Measurements from ENCODE around the gene SORCS3.

The SORCS3 gene

DNA sequence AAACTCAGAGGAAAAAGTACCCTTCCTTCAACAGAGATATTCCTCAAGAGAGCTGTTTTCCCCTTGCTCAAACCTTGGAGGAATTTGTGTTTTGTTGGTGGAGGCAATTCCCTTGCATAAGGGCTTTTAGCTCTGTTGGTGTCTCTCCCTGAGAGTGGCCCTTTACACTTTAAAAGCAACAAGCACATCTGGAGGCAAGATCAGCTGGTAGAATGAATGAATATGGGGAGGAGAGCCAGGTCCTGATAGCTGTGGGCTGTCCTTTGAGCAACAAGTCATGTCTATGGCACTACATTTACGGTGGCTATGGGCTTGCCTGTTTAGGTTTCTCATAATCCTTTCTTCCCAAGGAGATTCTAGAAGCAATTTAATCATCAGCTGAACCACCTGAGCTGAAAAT lies 384.0 kb downstream of the SORCS3 start:
- TF ChIP-seq, protein P1, sequence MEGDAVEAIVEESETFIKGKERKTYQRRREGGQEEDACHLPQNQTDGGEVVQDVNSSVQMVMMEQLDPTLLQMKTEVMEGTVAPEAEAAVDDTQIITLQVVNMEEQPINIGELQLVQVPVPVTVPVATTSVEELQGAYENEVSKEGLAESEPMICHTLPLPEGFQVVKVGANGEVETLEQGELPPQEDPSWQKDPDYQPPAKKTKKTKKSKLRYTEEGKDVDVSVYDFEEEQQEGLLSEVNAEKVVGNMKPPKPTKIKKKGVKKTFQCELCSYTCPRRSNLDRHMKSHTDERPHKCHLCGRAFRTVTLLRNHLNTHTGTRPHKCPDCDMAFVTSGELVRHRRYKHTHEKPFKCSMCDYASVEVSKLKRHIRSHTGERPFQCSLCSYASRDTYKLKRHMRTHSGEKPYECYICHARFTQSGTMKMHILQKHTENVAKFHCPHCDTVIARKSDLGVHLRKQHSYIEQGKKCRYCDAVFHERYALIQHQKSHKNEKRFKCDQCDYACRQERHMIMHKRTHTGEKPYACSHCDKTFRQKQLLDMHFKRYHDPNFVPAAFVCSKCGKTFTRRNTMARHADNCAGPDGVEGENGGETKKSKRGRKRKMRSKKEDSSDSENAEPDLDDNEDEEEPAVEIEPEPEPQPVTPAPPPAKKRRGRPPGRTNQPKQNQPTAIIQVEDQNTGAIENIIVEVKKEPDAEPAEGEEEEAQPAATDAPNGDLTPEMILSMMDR (IDR thresholded peaks at IDR 0.05; ENCODE audit: low read depth, low read length, poor library complexity, severe bottlenecking): no peak
- no peak for TF ChIP-seq EZH2phosphoT487 (IDR thresholded peaks at IDR 0.05; ENCODE audit: borderline replicate concordance, low read length)
- H3K4me3 ChIP-seq (ENCODE audit: low read length): no peak overlapping the region
- no peaks in the 10 kb centered on the region for H3K4me1 ChIP-seq (ENCODE audit: control insufficient read depth, low read length)
- no peak overlapping the region for H3K4me2 ChIP-seq (ENCODE audit: low read length)
- no peaks in the 10 kb centered on the region for H3K79me2 ChIP-seq (ENCODE audit: control insufficient read depth, low read length)
- H3K27me3 ChIP-seq (ENCODE audit: control insufficient read depth, low read length): no peaks in the 10 kb centered on the region
- H3K36me3 ChIP-seq (ENCODE audit: control insufficient read depth, low read length): no peaks in the 10 kb centered on the region
- H3K27ac ChIP-seq (ENCODE audit: low read depth, low read length): no peak overlapping the region
- H3K9me2 ChIP-seq (replicated peaks; ENCODE audit: control insufficient read depth, low read length): no peaks in the 10 kb centered on the region
- no peaks in the 10 kb centered on the region for H3F3A ChIP-seq (ENCODE audit: control insufficient read depth, insufficient read depth)
- H3K9me3 ChIP-seq (ENCODE audit: control insufficient read depth, insufficient read depth, low read length): no peaks in the 10 kb centered on the region
- H4K20me1 ChIP-seq (ENCODE audit: control insufficient read depth, insufficient read depth, low read depth, low read length): no peaks in the 10 kb centered on the region

DNA sequence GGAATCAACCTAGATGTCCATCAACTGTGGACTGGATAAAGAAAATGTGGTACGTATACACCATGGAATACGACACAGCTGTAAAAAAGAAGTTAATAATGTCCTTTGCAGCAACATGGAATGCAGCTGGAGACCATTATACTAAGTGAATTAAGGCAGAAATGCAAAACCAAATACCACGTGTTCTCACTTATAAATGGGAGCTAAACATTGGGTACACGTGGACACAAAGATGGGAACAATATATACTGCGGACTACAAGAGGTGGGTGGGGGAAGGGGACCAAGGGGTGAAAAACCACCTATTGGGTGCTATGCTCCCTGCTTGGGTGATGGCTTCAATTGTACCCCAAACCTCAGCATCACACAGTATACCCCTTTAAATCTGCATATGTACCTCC lies 385.5 kb downstream of the SORCS3 start:
- Histone ChIP-seq H3F3A (ENCODE audit: control insufficient read depth, insufficient read depth) (no peaks in the 10 kb centered on the region), H3K9me2 (replicated peaks; ENCODE audit: control insufficient read depth, low read length) (no peaks in the 10 kb centered on the region), H3K4me2 (ENCODE audit: low read length) (no peak overlapping the region), H3K79me2 (ENCODE audit: control insufficient read depth, low read length) (no peaks in the 10 kb centered on the region), H4K20me1 (ENCODE audit: control insufficient read depth, insufficient read depth, low read depth, low read length) (no peaks in the 10 kb centered on the region), H3K9me3 (ENCODE audit: control insufficient read depth, insufficient read depth, low read length) (no peaks in the 10 kb centered on the region), H3K36me3 (ENCODE audit: control insufficient read depth, low read length) (no peaks in the 10 kb centered on the region), H3K4me1 (ENCODE audit: control insufficient read depth, low read length) (no peaks in the 10 kb centered on the region), H3K27me3 (ENCODE audit: control insufficient read depth, low read length) (no peaks in the 10 kb centered on the region), H3K4me3 (ENCODE audit: low read length) (no peak overlapping the region), H3K27ac (ENCODE audit: low read depth, low read length) (no peak overlapping the region)
- no peak for TF ChIP-seq EZH2phosphoT487 (IDR thresholded peaks at IDR 0.05; ENCODE audit: borderline replicate concordance, low read length)
- TF ChIP-seq, protein P1 (IDR thresholded peaks at IDR 0.05; ENCODE audit: low read depth, low read length, poor library complexity, severe bottlenecking): no peak

DNA sequence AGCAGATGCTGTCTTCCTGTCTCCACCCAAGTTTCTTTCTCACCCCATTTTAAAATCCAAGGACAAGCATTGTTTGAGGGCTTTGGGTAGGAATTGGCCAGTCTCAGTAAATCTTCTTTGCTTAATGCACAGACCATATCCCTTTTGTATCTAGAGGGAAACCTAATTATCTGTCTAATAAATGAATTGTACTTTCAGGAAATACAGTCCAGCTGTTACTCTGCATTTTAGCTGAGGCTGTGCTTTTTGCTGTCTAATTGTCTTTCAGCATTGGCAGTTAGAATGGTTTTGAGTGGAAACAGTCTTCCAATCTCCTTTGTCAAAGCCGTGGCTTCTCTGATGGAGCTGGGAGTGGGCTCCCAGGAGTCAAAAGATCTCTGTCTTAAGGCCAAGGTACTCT lies 388.2 kb downstream of the SORCS3 start:
- H3K36me3 ChIP-seq (ENCODE audit: control insufficient read depth, low read length): no peaks in the 10 kb centered on the region
- no peak for TF ChIP-seq EZH2phosphoT487 (IDR thresholded peaks at IDR 0.05; ENCODE audit: borderline replicate concordance, low read length)
- TF ChIP-seq, protein P1 (IDR thresholded peaks at IDR 0.05; ENCODE audit: low read depth, low read length, poor library complexity, severe bottlenecking): no peak
- no peak overlapping the region for H3K4me2 ChIP-seq (ENCODE audit: low read length)
- no peaks in the 10 kb centered on the region for H4K20me1 ChIP-seq (ENCODE audit: control insufficient read depth, insufficient read depth, low read depth, low read length)
- H3F3A ChIP-seq (ENCODE audit: control insufficient read depth, insufficient read depth): no peaks in the 10 kb centered on the region
- no peak overlapping the region for H3K27ac ChIP-seq (ENCODE audit: low read depth, low read length)
- H3K9me3 ChIP-seq (ENCODE audit: control insufficient read depth, insufficient read depth, low read length): no peaks in the 10 kb centered on the region
- no peak overlapping the region for H3K4me3 ChIP-seq (ENCODE audit: low read length)
- H3K9me2 ChIP-seq (replicated peaks; ENCODE audit: control insufficient read depth, low read length): no peaks in the 10 kb centered on the region
- no peaks in the 10 kb centered on the region for H3K4me1 ChIP-seq (ENCODE audit: control insufficient read depth, low read length)
- no peaks in the 10 kb centered on the region for H3K79me2 ChIP-seq (ENCODE audit: control insufficient read depth, low read length)
- no peaks in the 10 kb centered on the region for H3K27me3 ChIP-seq (ENCODE audit: control insufficient read depth, low read length)

DNA sequence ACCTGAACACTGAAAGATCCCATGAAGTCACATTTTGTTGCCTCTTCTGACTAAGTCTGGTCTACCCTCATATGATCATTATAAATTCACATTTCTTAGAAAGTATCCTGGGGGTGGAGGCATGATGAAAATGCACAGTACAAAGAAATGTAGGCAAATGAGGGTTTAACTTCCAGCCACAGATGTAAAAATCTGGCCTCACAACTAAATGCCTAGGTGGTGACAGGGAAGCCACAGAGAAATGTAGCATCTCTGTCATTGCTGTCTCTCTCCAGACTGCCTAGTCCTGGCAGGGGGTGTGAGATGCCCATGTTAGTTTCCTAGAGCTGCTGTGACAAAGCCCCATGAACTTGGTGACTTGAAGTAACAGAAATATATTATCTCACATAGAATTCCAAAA lies 395.9 kb downstream of the SORCS3 start:
- Histone ChIP-seq H3K4me2 (ENCODE audit: low read length) (no peak overlapping the region), H3K4me3 (ENCODE audit: low read length) (no peak overlapping the region), H3K4me1 (ENCODE audit: control insufficient read depth, low read length) (no peaks in the 10 kb centered on the region), H4K20me1 (ENCODE audit: control insufficient read depth, insufficient read depth, low read depth, low read length) (no peaks in the 10 kb centered on the region), H3K36me3 (ENCODE audit: control insufficient read depth, low read length) (no peaks in the 10 kb centered on the region), H3F3A (ENCODE audit: control insufficient read depth, insufficient read depth) (no peaks in the 10 kb centered on the region), H3K9me3 (ENCODE audit: control insufficient read depth, insufficient read depth, low read length) (no peaks in the 10 kb centered on the region), H3K27me3 (ENCODE audit: control insufficient read depth, low read length) (no peaks in the 10 kb centered on the region), H3K9me2 (replicated peaks; ENCODE audit: control insufficient read depth, low read length) (no peaks in the 10 kb centered on the region), H3K79me2 (ENCODE audit: control insufficient read depth, low read length) (no peaks in the 10 kb centered on the region), H3K27ac (ENCODE audit: low read depth, low read length) (no peak overlapping the region)
- TF ChIP-seq, protein P1 (IDR thresholded peaks at IDR 0.05; ENCODE audit: low read depth, low read length, poor library complexity, severe bottlenecking): no peak
- TF ChIP-seq EZH2phosphoT487 (IDR thresholded peaks at IDR 0.05; ENCODE audit: borderline replicate concordance, low read length): no peak
